ENCODE measurements around the gene EXOG. TPM values are rescaled to one million over a fixed set of nuclear protein-coding genes. Genes with fewer than 3 reads are reported as not detected.

EXOG gene
- total and polyA plus RNA-seq, 2 of the 13 experiments (the other 11 are each of a cell fraction or from before 2014, with no cell fraction given) = 5.5 to 9.5 TPM

- no peak for TF ChIP-seq XBP1 (CRISPR knock-in tag; IDR thresholded peaks at IDR 0.05)
These were observed 42.7 kb downstream of the EXOG start (continued) for GRCh38 chr3:38538773-38539353.

- no peak overlapping the region for H2AFZ ChIP-seq (ENCODE audit: low read length)
- WGBS (ENCODE audit: low lambda C conversion rate) = 59% methylated on average over 9 of the region's 9 CpGs
- DNase-seq (ENCODE audit: low spot score) (no peak), FAIRE-seq (no peak), ATAC-seq (no peak)
- POLR2A ChIA-PET = no interaction called here
- no peaks in the 10 kb centered on the region for H4K20me1 ChIP-seq (ENCODE audit: insufficient read depth, low read length)
- H3K36me3 ChIP-seq (replicated peaks in 1 of 2; ENCODE audit: control insufficient read depth in 1 of 2, insufficient read depth in 2 of 2, low read length in 2 of 2) = no peaks in the 10 kb centered on the region
- intact Hi-C loops (cut with micrococcal nuclease; ENCODE audit: unreplicated experiment) = no loop called here
- H3K4me1 ChIP-seq (ENCODE audit: insufficient read depth, low read length) = no peaks in the 10 kb centered on the region
- H3K27me3 ChIP-seq (ENCODE audit: control insufficient read depth in 1 of 2, insufficient read depth in 2 of 2, low read length in 2 of 2) = peaks cover 0 to 19% of the 10 kb centered on the region in 2 experiments; a peak in 2 of 5 replicates
- no peak overlapping the region for H3K4me2 ChIP-seq (ENCODE audit: low read depth, low read length)
- H3K9me3 ChIP-seq (ENCODE audit: low read length) = no peaks in the 10 kb centered on the region
- BruUV-seq (replicated peaks) = no TSS peak
- no peaks in the 10 kb centered on the region for H3K79me2 ChIP-seq (ENCODE audit: insufficient read depth, low read length)
- no peak overlapping the region for H3K9ac ChIP-seq (ENCODE audit: insufficient read depth, low read depth, low read length)
- CTCF ChIA-PET (ENCODE audit: low intra/inter-chr PET ratio, low total read pairs) = no interaction called here
- no peak overlapping the region for H3K27ac ChIP-seq (ENCODE audit: extremely low read length, insufficient read depth, low read length)
- TF ChIP-seq ZBTB43 (CRISPR knock-in tag; conservative IDR thresholded peaks at IDR 0.05) (no peak), ZBTB4 (CRISPR knock-in tag; IDR thresholded peaks at IDR 0.05; ENCODE audit: borderline replicate concordance) (no peak), CREB1 (IDR thresholded peaks at IDR 0.05) (0 out of 2 replicates have a peak, but pooled peaks have one; percentile 36), CREB1 (CRISPR knock-in tag; IDR thresholded peaks at IDR 0.05) (no peak), SOX13 (IDR thresholded peaks at IDR 0.05) (no peak), SOX13 (CRISPR knock-in tag; conservative IDR thresholded peaks at IDR 0.05 in 1 of 2, IDR thresholded peaks at IDR 0.05 in 1 of 2) (no peak), NPAS2 (CRISPR knock-in tag; IDR thresholded peaks at IDR 0.05; ENCODE audit: borderline replicate concordance) (no peak), HMGA1 (CRISPR knock-in tag; conservative IDR thresholded peaks at IDR 0.05) (no peak), ATF7 (IDR thresholded peaks at IDR 0.05) (0 out of 2 replicates have a peak, but pooled peaks have one; percentile 11), ATF7 (CRISPR knock-in tag; IDR thresholded peaks at IDR 0.05) (no peak), ZNF501 (CRISPR knock-in tag; IDR thresholded peaks at IDR 0.05) (no peak)
- no peak overlapping the region for H3K4me3 ChIP-seq (replicated peaks in 1 of 3; ENCODE audit: insufficient read depth in 1 of 3, low read depth in 2 of 3, low read length in 3 of 3)
- in situ Hi-C loops (cut with HindIII; ENCODE audit: extremely low pct_ligation_motif_present, low pct_unique_long_range_greater_than_20kb) = no loop called here
These were observed 45.7 kb downstream of the EXOG start for GRCh38 chr3:38541806-38542205.
